ENCODE measurements around the gene C4BPA. TPM values are rescaled to one million over a fixed set of nuclear protein-coding genes. Genes with fewer than 3 reads are reported as not detected.

Gene C4BPA
- total RNA-seq, 1 donor from 2014 or later = not detected

DNA sequence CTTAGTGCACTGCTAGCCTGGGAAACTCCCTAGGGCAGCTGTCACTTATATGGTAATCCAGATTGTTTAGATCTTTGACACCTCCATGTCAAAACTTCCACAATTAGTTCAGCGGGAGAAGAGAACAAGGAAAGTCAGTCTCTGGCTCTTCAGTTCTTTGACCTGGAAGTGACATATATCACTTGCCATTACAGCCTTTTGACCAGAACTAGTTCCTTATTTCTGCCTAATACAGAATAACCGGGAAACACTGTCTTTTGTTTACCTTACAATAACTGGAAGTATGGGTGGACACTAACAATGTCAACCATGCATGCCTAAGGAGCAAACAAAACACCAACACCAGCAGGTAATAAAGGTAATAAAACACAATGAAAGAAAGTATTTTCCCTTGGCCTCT is 68.3 kb downstream of the C4BPA start:
- Mint-ChIP-seq H3K36me3 (ENCODE audit: low read depth) (no peaks in the 10 kb centered on the region), H3K27ac (no peak overlapping the region), H3K9me3 (peaks cover 5% of the 10 kb centered on the region), H3K4me3 (no peak overlapping the region), H3K4me1 (peaks cover 8% of the 10 kb centered on the region), H3K27me3 (no peaks in the 10 kb centered on the region)
- POLR2A ChIA-PET = no interaction called here
- TF ChIP-seq, protein P1, sequence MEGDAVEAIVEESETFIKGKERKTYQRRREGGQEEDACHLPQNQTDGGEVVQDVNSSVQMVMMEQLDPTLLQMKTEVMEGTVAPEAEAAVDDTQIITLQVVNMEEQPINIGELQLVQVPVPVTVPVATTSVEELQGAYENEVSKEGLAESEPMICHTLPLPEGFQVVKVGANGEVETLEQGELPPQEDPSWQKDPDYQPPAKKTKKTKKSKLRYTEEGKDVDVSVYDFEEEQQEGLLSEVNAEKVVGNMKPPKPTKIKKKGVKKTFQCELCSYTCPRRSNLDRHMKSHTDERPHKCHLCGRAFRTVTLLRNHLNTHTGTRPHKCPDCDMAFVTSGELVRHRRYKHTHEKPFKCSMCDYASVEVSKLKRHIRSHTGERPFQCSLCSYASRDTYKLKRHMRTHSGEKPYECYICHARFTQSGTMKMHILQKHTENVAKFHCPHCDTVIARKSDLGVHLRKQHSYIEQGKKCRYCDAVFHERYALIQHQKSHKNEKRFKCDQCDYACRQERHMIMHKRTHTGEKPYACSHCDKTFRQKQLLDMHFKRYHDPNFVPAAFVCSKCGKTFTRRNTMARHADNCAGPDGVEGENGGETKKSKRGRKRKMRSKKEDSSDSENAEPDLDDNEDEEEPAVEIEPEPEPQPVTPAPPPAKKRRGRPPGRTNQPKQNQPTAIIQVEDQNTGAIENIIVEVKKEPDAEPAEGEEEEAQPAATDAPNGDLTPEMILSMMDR (IDR thresholded peaks at IDR 0.05) = no peak
- DNase-seq (no peak), ATAC-seq (ENCODE audit: low read depth) (no peak)
- intact Hi-C loops (cut with micrococcal nuclease) = no loop called here
- CTCF ChIA-PET = interaction anchor here (0.5 kb wide), 1 partner anchor 37 kb away, joined by 3 read pairs; no protein-coding TSS in a partner anchor

DNA sequence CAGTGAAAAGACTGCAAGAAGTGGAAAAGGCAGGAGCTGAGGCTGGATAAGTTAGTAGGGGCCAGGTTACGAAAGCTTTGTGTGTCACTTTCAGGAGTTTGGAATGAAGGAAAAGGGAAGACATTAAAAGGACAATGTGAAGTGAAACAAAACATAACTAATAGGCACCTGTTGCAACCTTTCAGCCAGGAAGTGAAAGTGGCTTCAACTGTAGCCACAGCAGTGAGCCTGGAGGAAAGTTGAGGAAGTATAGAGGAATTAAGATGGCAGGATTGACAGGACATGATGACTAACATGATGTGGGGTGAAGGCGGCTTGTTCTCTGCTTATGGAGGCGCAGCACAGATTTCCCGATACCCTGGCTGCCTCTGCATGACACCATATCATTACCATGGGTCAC is 68.9 kb downstream of the C4BPA start:
- TF ChIP-seq, protein P1 (IDR thresholded peaks at IDR 0.05) = no peak
- intact Hi-C loops (cut with micrococcal nuclease) = no loop called here
- POLR2A ChIA-PET = no interaction called here
- Mint-ChIP-seq H3K27ac (peak overlapping the region; percentile 0), H3K27me3 (no peaks in the 10 kb centered on the region), H3K4me1 (peaks cover 8% of the 10 kb centered on the region), H3K36me3 (ENCODE audit: low read depth) (no peaks in the 10 kb centered on the region), H3K9me3 (peaks cover 5% of the 10 kb centered on the region), H3K4me3 (no peak overlapping the region)
- CTCF ChIA-PET = interaction anchor here (0.5 kb wide), 1 partner anchor 38 kb away, joined by 3 read pairs; no protein-coding TSS in a partner anchor
- DNase-seq = no peak
- ATAC-seq (ENCODE audit: low read depth) = no peak

- no peak overlapping the region for H3K27ac Mint-ChIP-seq
- H3K36me3 Mint-ChIP-seq (ENCODE audit: low read depth) = no peaks in the 10 kb centered on the region
- CTCF ChIA-PET = no interaction called here
- peaks cover 8% of the 10 kb centered on the region for H3K4me1 Mint-ChIP-seq
- peaks cover 5% of the 10 kb centered on the region for H3K9me3 Mint-ChIP-seq
- TF ChIP-seq, protein P1 (IDR thresholded peaks at IDR 0.05) = no peak
- H3K4me3 Mint-ChIP-seq = no peak overlapping the region
- ATAC-seq (ENCODE audit: low read depth) (no peak), DNase-seq (no peak)
- no peaks in the 10 kb centered on the region for H3K27me3 Mint-ChIP-seq
- intact Hi-C loops (cut with micrococcal nuclease) = no loop called here
- POLR2A ChIA-PET = no interaction called here
Observed at GRCh38 chr1:207173396-207173795, 69.4 kb downstream of the C4BPA start.

GRCh38 chr1:207174913-207175312 is 70.9 kb downstream of the C4BPA start:
- Mint-ChIP-seq H3K27me3 (peaks cover 3% of the 10 kb centered on the region), H3K9me3 (peaks cover 2% of the 10 kb centered on the region), H3K4me1 (peaks cover 8% of the 10 kb centered on the region), H3K36me3 (ENCODE audit: low read depth) (no peaks in the 10 kb centered on the region), H3K27ac (no peak overlapping the region), H3K4me3 (no peak overlapping the region)
- TF ChIP-seq, protein P1 (IDR thresholded peaks at IDR 0.05) = no peak
- POLR2A ChIA-PET = no interaction called here
- intact Hi-C loops (cut with micrococcal nuclease) = no loop called here
- no peak for DNase-seq
- ATAC-seq (ENCODE audit: low read depth) = no peak
- CTCF ChIA-PET = no interaction called here

- no peaks in the 10 kb centered on the region for H3K36me3 Mint-ChIP-seq (ENCODE audit: low read depth)
- POLR2A ChIA-PET = no interaction called here
- ATAC-seq (ENCODE audit: low read depth) (no peak), DNase-seq (no peak)
- H3K4me3 Mint-ChIP-seq = no peak overlapping the region
- H3K9me3 Mint-ChIP-seq = no peaks in the 10 kb centered on the region
- H3K4me1 Mint-ChIP-seq = peaks cover 2% of the 10 kb centered on the region
- H3K27me3 Mint-ChIP-seq = peaks cover 3% of the 10 kb centered on the region
- TF ChIP-seq, protein P1 (IDR thresholded peaks at IDR 0.05) = no peak
- CTCF ChIA-PET = no interaction called here
- intact Hi-C loops (cut with micrococcal nuclease) = no loop called here
- H3K27ac Mint-ChIP-seq = no peak overlapping the region
Observed at GRCh38 chr1:207179036-207179435, 75.0 kb downstream of the C4BPA start.
